NT2/D1 (cell line): ENCODE measurements around the gene RNF13.

Experiments
- SUZ12 ChIP-seq: IDR thresholded peaks from 2 replicates; pipeline ENCODE4 v1.6.1; 2011; ENCODE audit not compliant: insufficient read length, insufficient read depth; ENCODE audit errors: extremely low read depth
- YY1 ChIP-seq: IDR thresholded peaks from 2 replicates; pipeline ENCODE4 v1.6.1; 2011; ENCODE audit not compliant: insufficient read length, insufficient read depth
- ZNF274 ChIP-seq: IDR thresholded peaks from 2 replicates; pipeline ENCODE4 v1.6.1; 2011; ENCODE audit warnings: mild to moderate bottlenecking, low read depth, low read length

DNA sequence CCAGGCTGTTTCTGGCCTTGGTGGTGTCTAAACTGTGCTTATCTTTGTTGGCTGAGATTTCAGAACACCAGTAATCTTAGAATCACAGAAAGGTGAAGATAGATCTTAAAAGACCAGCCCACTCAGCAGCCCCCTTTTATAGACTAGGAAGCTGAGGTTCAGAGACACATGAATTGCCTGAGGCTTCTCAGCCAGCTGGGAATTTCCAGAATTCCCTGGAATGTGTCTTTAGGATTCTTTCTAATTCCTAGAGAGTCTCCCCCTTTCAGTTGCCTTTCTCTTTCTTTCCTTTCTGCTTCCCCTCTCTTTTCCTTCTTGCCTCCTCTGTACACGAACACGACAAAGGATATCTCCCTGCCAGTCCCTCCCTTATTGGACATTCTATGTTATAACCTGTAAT is 40.2 kb upstream of the RNF13 start:
- no peak for TF ChIP-seq ZNF274
- TF ChIP-seq SUZ12: no peak
- TF ChIP-seq YY1: no peak
